MCF 10A (cell line): ENCODE measurements around the gene APOL4. TPM values are rescaled to one million over a fixed set of nuclear protein-coding genes. Genes with fewer than 3 reads are reported as not detected.

ENCODE experiments used
- BruUV-seq: library from RNA; stranded (reverse); fragments of 400-500 nt; replicated peaks from 2 replicates; lab custom pipeline; 2021; lab: Mats Ljungman, UMichigan
- CTCF ChIA-PET: fragments of 300-600 bp; sonication (Branson Sonifier 250); formaldehyde crosslinking; extraction: SDS; loops from one replicate; lab custom pipeline; 2021; ENCODE audit warnings: antibody characterized with exemption, inconsistent platforms; lab: Yijun Ruan, JAX
- POLR2A ChIA-PET: fragments of 300-600, 350-650 bp; sonication (Branson Sonifier 250); formaldehyde crosslinking; extraction: SDS; loops from one replicate; lab custom pipeline; 2020; ENCODE audit warnings: antibody characterized with exemption, inconsistent platforms; lab: Yijun Ruan, JAX
- DNase-seq: peaks from one replicate; pipeline ENCODE4 v3.0.0-alpha.2; 2018; ENCODE audit not compliant: unreplicated experiment
- H3K27ac Mint-ChIP-seq: one replicate; pipeline ENCODE4 v1.8.0; 2022; ENCODE audit warnings: mild to moderate bottlenecking, low read depth, mixed read lengths; ENCODE audit not compliant: unreplicated experiment
- H3K27me3 Mint-ChIP-seq: one replicate; pipeline ENCODE4 v1.8.0; 2022; ENCODE audit warnings: mixed read lengths; ENCODE audit not compliant: insufficient read depth, unreplicated experiment
- H3K36me3 Mint-ChIP-seq: one replicate; pipeline ENCODE4 v1.8.0; 2022; ENCODE audit warnings: mild to moderate bottlenecking, moderate library complexity, mixed read lengths; ENCODE audit not compliant: insufficient read depth, unreplicated experiment
- H3K4me1 Mint-ChIP-seq: one replicate; pipeline ENCODE4 v1.8.0; 2022; ENCODE audit warnings: mixed read lengths; ENCODE audit not compliant: insufficient read depth, unreplicated experiment
- H3K4me3 Mint-ChIP-seq: one replicate; pipeline ENCODE4 v1.8.0; 2022; ENCODE audit warnings: mild to moderate bottlenecking, moderate library complexity, mixed read lengths; ENCODE audit not compliant: unreplicated experiment
- H3K9me3 Mint-ChIP-seq: one replicate; pipeline ENCODE4 v1.8.0; 2022; ENCODE audit warnings: mixed read lengths; ENCODE audit not compliant: unreplicated experiment
- intact Hi-C: fragments of 100-400 bp; cut with micrococcal nuclease; formaldehyde crosslinking; loops from 2 replicates; pipeline ENCODE4 v1.14.1; 2022
- total RNA-seq: library from RNA; stranded (reverse); gene quantifications from 2 replicates; pipeline ENCODE4 v1.2.3, GENCODE V29; 2022
- TF ChIP-seq, protein P1 (sequence below): fragments of 200-600 bp; IDR thresholded peaks from one replicate; pipeline ENCODE4 v1.8.0; 2022; ENCODE audit warnings: antibody characterized with exemption, mild to moderate bottlenecking; ENCODE audit not compliant: unreplicated experiment

APOL4 gene
- total RNA-seq, 1 experiment from 2014 or later, result not detected

GRCh38 chr22:36143066-36143815, 58.4 kb downstream of the APOL4 start:
- CTCF ChIA-PET, result interaction anchor here (0.6 to 3.1 kb wide), 6 partner anchors 20 to 135 kb away, joined by 3 to 25 read pairs (median 8); partner anchors contain the start of gene APOL2
- intact Hi-C loops, result no loop called here
- no TSS peak for BruUV-seq
- no peak overlapping the region for H3K4me3 Mint-ChIP-seq
- H3K9me3 Mint-ChIP-seq, result no peaks in the 10 kb centered on the region
- H3K4me1 Mint-ChIP-seq, result peaks cover 15% of the 10 kb centered on the region
- DNase-seq, result no peak
- peaks cover 9% of the 10 kb centered on the region for H3K36me3 Mint-ChIP-seq
- no peak overlapping the region for H3K27ac Mint-ChIP-seq
- H3K27me3 Mint-ChIP-seq, result peaks cover 32% of the 10 kb centered on the region
- POLR2A ChIA-PET, result interaction anchor here (0.7 to 1.2 kb wide), 3 partner anchors 9 to 96 kb away, joined by 3 to 5 read pairs (median 3); partner anchors contain the start of gene APOL2
- TF ChIP-seq, protein P1, sequence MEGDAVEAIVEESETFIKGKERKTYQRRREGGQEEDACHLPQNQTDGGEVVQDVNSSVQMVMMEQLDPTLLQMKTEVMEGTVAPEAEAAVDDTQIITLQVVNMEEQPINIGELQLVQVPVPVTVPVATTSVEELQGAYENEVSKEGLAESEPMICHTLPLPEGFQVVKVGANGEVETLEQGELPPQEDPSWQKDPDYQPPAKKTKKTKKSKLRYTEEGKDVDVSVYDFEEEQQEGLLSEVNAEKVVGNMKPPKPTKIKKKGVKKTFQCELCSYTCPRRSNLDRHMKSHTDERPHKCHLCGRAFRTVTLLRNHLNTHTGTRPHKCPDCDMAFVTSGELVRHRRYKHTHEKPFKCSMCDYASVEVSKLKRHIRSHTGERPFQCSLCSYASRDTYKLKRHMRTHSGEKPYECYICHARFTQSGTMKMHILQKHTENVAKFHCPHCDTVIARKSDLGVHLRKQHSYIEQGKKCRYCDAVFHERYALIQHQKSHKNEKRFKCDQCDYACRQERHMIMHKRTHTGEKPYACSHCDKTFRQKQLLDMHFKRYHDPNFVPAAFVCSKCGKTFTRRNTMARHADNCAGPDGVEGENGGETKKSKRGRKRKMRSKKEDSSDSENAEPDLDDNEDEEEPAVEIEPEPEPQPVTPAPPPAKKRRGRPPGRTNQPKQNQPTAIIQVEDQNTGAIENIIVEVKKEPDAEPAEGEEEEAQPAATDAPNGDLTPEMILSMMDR, result no peak

GRCh38 chr22:36141481-36141880, 60.1 kb downstream of the APOL4 start:
- peaks cover 15% of the 10 kb centered on the region for H3K4me1 Mint-ChIP-seq
- POLR2A ChIA-PET, result interaction anchor here (0.7 to 1.6 kb wide), 2 partner anchors 10 to 96 kb away, joined by 3 to 6 read pairs; no protein-coding TSS in a partner anchor
- no peaks in the 10 kb centered on the region for H3K9me3 Mint-ChIP-seq
- H3K36me3 Mint-ChIP-seq, result peaks cover 5% of the 10 kb centered on the region
- BruUV-seq, result no TSS peak
- intact Hi-C loops, result no loop called here
- H3K4me3 Mint-ChIP-seq, result no peak overlapping the region
- H3K27me3 Mint-ChIP-seq, result peaks cover 32% of the 10 kb centered on the region
- H3K27ac Mint-ChIP-seq, result no peak overlapping the region
- CTCF ChIA-PET, result interaction anchor here (0.6 to 2.3 kb wide), 9 partner anchors 15 to 475 kb away, joined by 3 to 13 read pairs (median 3); partner anchors contain the start of gene APOL2
- TF ChIP-seq, protein P1, result no peak
- no peak for DNase-seq

Other genes starting within 250 kb of the APOL4 start
- 89.4 and 92.0 TPM in 2 replicates for gene RBFOX2, start 173.0 kb downstream of the APOL4 start, total RNA-seq
- 0.44 and 1.8 TPM in 2 replicates for gene APOL3, start 41.1 kb downstream of the APOL4 start, total RNA-seq
- 16.0 and 38.7 TPM in 2 replicates for gene APOL2, start 37.7 kb upstream of the APOL4 start, total RNA-seq
- gene APOL1, start 51.3 kb upstream of the APOL4 start, total RNA-seq, result 0.14 and 0.69 TPM in 2 replicates
- gene MYH9, start 186.2 kb upstream of the APOL4 start, total RNA-seq, result 643 and 653 TPM in 2 replicates